Heart right ventricle (tissue), 16 donors: ENCODE data around the gene SLFN12L. TPM values are rescaled to one million over a fixed set of nuclear protein-coding genes. Genes with fewer than 3 reads are reported as not detected.

Experiments
- ATAC-seq, 8 donors: fragments of 200-7000 bp; cut with Tn5 transposase; one replicate each; pipeline ENCODE4 v1.9.1; 2020; ENCODE audit warnings: mild to moderate bottlenecking in 8 of 8, moderate library complexity in 8 of 8, moderate number of reproducible peaks in 1 of 8
- DNase-seq, 2 donors: peaks; one replicate each; pipeline ENCODE4 v3.0.0-alpha.2; 2020
- H3K27ac ChIP-seq, 10 donors: fragments of 200-600 bp; sonication (generic) in 2 of 10; one replicate each; pipeline versions ENCODE4 v1.5.0 to v1.8.0; 2020 to 2022; ENCODE audit warnings: mild to moderate bottlenecking in 3 of 10
- H3K27me3 ChIP-seq, 7 donors: fragments of 200-600 bp; one replicate each; pipeline ENCODE4 v1.8.0; 2021 to 2022; ENCODE audit warnings: mild to moderate bottlenecking in 2 of 7
- H3K36me3 ChIP-seq, 9 donors: fragments of 200-600 bp; sonication (generic) in 1 of 9; one replicate each; pipeline versions ENCODE4 v1.5.0 to v1.8.0; 2020 to 2022; ENCODE audit warnings: mild to moderate bottlenecking in 2 of 9
- H3K4me1 ChIP-seq, 9 donors: fragments of 200-600 bp; sonication (generic) in 1 of 9; one replicate each; pipeline versions ENCODE4 v1.5.0 to v1.8.0; 2020 to 2022; ENCODE audit warnings: mild to moderate bottlenecking in 4 of 9
- H3K4me3 ChIP-seq, 10 donors: fragments of 200-600 bp; sonication (generic) in 2 of 10; one replicate each; pipeline versions ENCODE4 v1.5.0 to v1.8.0; 2020 to 2022; ENCODE audit warnings: mild to moderate bottlenecking in 7 of 10, moderate library complexity in 2 of 10
- H3K9me3 ChIP-seq, 11 donors: fragments of 200-600 bp in 10 of 11; sonication (generic) in 2 of 11; one replicate each; pipeline versions ENCODE4 v1.5.0 to v1.8.0; 2013 to 2022; ENCODE audit warnings: mild to moderate bottlenecking in 2 of 11, control low read depth in 1 of 11, moderate library complexity in 1 of 11
- CTCF ChIP-seq, 9 donors: fragments of 200-600 bp; sonication (generic) in 2 of 9; IDR thresholded peaks; one replicate each; pipeline versions ENCODE4 v1.5.0 to v1.8.0; 2021 to 2022; ENCODE audit warnings: antibody characterized with exemption in 9 of 9, mild to moderate bottlenecking in 5 of 9, moderate library complexity in 1 of 9
- WGBS, 2 donors: extraction: QIAGEN DNeasy Blood & Tissue Kit; methylation state at CpG; one replicate each; pipeline ENCODE4 v1.1.7; 2013; ENCODE audit warnings: inconsistent platforms in 1 of 2; 5-methylcytosine and 5-hydroxymethylcytosine counted together
- intact Hi-C, 10 donors: fragments of 100-400 bp; cut with DNase I; formaldehyde crosslinking; loops; one replicate each; pipeline versions ENCODE4 v1.11.1 to v1.14.2; 2022
- polyA plus RNA-seq, 2 donors: library from polyadenylated mRNA; stranded (reverse); fragments of 200-250 nt; gene quantifications; one replicate each; pipeline ENCODE4 v1.2.3, GENCODE V29; 2013
- total RNA-seq, 10 donors: library from RNA; stranded (reverse); fragmentation: NEBNext Ultra II Directional in 3 of 10; extraction: Animal tissue kit (Norgen Biotek cat#: 25700) in 3 of 10; gene quantifications; one replicate each; pipeline versions ENCODE4 v1.2.1 to v1.2.4, GENCODE V29; 2021 to 2023
- donor health status: Arrhythmogenic right ventricular cardiomyopathy.
- donor health status: ischemic (EF 13 %, LVEDD 7.1; RV severe dilation, severe dysfunction).
- donor health status: healthy with polysubstance abuse.
- donor health status: DM: no; HTN: yes; CAD: no.
- donor health status: DM: no; HTN: no; CAD: no.
- donor health status: ischemic (EF 25% LVEDD 6.9; RV normal size, moderate dysfunction).
- donor health status: ischemic (EF 25% LVEDD 5.7; RV mildly dilated, moderate dysfunction).
- donor health status: healthy.
- donor health status: DM: yes; HTN: yes; CAD: no.
- donor health status: Ischemic cardiomyopathy.
- donor health status: ischemic (EF 35%, LVEDD 5.7; RV mildly dilated, moderate dysfunction).
- donor health status: nonischemic (EF 11% LVEDD 7.7; RV severe dilation, severe dysfunction).
- donor health status: DM: yes; HTN: yes; CAD: no.
- donor health status: PGD.
- donor health status: ischemic (EF 29% LVEDD 5.4; RV normal size, mild dysfunction).
- donor health status: nonischemic (EF 23%, LVEDD 6.1; RV moderate dilation, normal function).

SLFN12L gene
- total and polyA plus RNA-seq, 12 donors: 0.06 to 4.5 (median 0.68) TPM

DNA sequence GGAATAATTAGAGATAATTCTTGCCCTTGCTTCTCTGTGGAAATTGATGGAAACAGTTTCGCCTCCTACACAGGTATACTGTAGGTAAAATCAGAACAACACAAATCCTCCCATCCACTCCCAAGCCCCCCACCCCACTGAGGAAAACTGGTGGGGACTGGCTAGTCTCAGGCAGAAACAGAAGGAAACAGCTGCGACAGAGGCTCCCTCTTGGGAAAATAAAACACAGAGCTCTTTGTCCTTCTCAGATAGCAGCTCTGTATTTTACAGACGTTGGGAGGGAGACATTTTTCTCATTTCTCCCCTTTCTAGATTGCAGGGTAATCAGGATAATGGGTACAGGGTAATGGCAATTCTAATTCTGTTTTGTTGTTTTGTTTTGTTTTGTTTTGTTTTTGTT lies 90.0 kb downstream of the SLFN12L start:
- TF ChIP-seq CTCF (IDR thresholded peaks at IDR 0.05): no peak
- peak in 3 of 8 donors; percentile 20 to 27 (median 26) for ATAC-seq
- H3K9me3 ChIP-seq: peaks cover 0 to 5% (median 0%) of the 10 kb centered on the region in 11 donors
- H3K4me3 ChIP-seq: peak overlapping the region; percentile 38 to 66 (median 61)
- no peaks in the 10 kb centered on the region for H3K36me3 ChIP-seq
- WGBS, 2 donors: 39 to 43% methylated on average over 3 of the region's 3 CpGs
- peaks cover 0 to 24% (median 13%) of the 10 kb centered on the region in 9 donors for H3K4me1 ChIP-seq
- DNase-seq: peak in 1 of 2 donors; percentile 24
- H3K27ac ChIP-seq: peak overlapping the region in 9 of 10 donors; percentile 39 to 84 (median 77)
- peaks cover 0 to 57% (median 21%) of the 10 kb centered on the region in 7 donors for H3K27me3 ChIP-seq
- intact Hi-C loops: loop anchor here in 1 of 10 donors (5.0 kb wide), 1 partner anchor 85 kb away; no protein-coding TSS in a partner anchor

- H3K27ac ChIP-seq: no peak overlapping the region
- H3K9me3 ChIP-seq: no peaks in the 10 kb centered on the region
- H3K4me1 ChIP-seq: peaks cover 0 to 12% (median 6%) of the 10 kb centered on the region in 9 donors
- intact Hi-C loops: loop anchor here in 4 of 10 donors (10.0 kb wide), 5 partner anchors 46 to 194 kb away; partner anchors contain the start of genes SLFN11 (in 2 of the 4), SLFN12L (in 1 of the 4) and SLFN5 (in 1 of the 4)
- TF ChIP-seq CTCF (IDR thresholded peaks at IDR 0.05): no peak
- no peak overlapping the region for H3K4me3 ChIP-seq
- H3K27me3 ChIP-seq: no peaks in the 10 kb centered on the region
- ATAC-seq: no peak
- no peak for DNase-seq
- H3K36me3 ChIP-seq: no peaks in the 10 kb centered on the region
Observed at GRCh38 chr17:35438433-35438832, 99.0 kb downstream of the SLFN12L start.

- WGBS, 2 donors: 3 to 9% methylated on average over 19 of the region's 19 CpGs
- Histone ChIP-seq H3K9me3 (no peaks in the 10 kb centered on the region), H3K4me1 (peaks cover 0 to 52% (median 27%) of the 10 kb centered on the region in 9 donors), H3K27me3 (peaks cover 0 to 2% (median 0%) of the 10 kb centered on the region in 7 donors), H3K27ac (peak overlapping the region; percentile 83 to 95 (median 92)), H3K36me3 (peaks cover 0 to 18% (median 0%) of the 10 kb centered on the region in 9 donors), H3K4me3 (peak overlapping the region; percentile 50 to 73 (median 64))
- DNase-seq: peak; percentile 56 to 84
- intact Hi-C loops: loop anchor here in 5 of 10 donors (2.0 to 10.0 kb wide), 8 partner anchors 52 to 188 kb away; partner anchors contain the start of genes SLFN11 (in 2 of the 5), SLFN12L (in 1 of the 5) and SLFN5 (in 1 of the 5)
- TF ChIP-seq CTCF (IDR thresholded peaks at IDR 0.05): peak in 6 of 9 donors; percentile 12 to 50 (median 37)
- peak; percentile 83 to 95 (median 92) for ATAC-seq
Observed at GRCh38 chr17:35433075-35433894, 104.2 kb downstream of the SLFN12L start.
